K562 (cell line): Measurements from ENCODE around the gene TMEM39A. TPM values are rescaled to one million over a fixed set of nuclear protein-coding genes. Genes with fewer than 3 reads are reported as not detected.

ENCODE experiments used
- ATAC-seq: fragments of 200-7000 bp; cut with Tn5 transposase; 3 replicates; pipeline ENCODE4 v1.9.1; 2020; ENCODE audit warnings: moderate library complexity
- BruUV-seq: library from RNA; stranded (reverse); fragments of 400-500 nt; replicated peaks from 2 replicates; lab custom pipeline; 2021; lab: Mats Ljungman, UMichigan
- CTCF ChIA-PET: fragments of 300-600 bp; formaldehyde crosslinking; extraction: SDS; loops from one replicate; lab custom pipeline; 2021; ENCODE audit warnings: low intra/inter-chr PET ratio; lab: Yijun Ruan, JAX
- POLR2A ChIA-PET: fragments of 300-600, 350-650 bp; sonication (Branson Sonifier 250); formaldehyde crosslinking; extraction: SDS; loops from one replicate; lab custom pipeline; 2021; ENCODE audit warnings: antibody characterized with exemption, inconsistent platforms; lab: Yijun Ruan, JAX
- DNase-seq, 4 experiments: peaks; one replicate each; pipeline versions ENCODE4 v3.0.0 to v3.0.0-alpha.2; 2011 to 2018; ENCODE audit warnings: low spot score in 3 of 4, mixed read lengths in 3 of 4; ENCODE audit errors: extremely low read depth in 1 of 4
- FAIRE-seq: peaks from 2 replicates; lab custom pipeline; 2011; peaks lifted over from hg19 to GRCh38; lab: Jason Lieb, UNC
- H2AFZ ChIP-seq: 2 replicates; pipeline ENCODE4 v1.6.0; 2011; ENCODE audit warnings: low read depth, low read length, control low read depth, inconsistent platforms
- H3K27ac ChIP-seq: fragments of 200-600 bp; 3 replicates; pipeline ENCODE4 v1.8.0; 2011; ENCODE audit warnings: low read depth, mild to moderate bottlenecking, control low read depth, inconsistent platforms, low read length, moderate library complexity, mixed read lengths; ENCODE audit errors: extremely low read depth
- H3K27me3 ChIP-seq, 2 experiments: fragments of 300-600 bp in 1 of 2; 2 replicates in 1 of 2; 3 replicates in 1 of 2; pipeline versions ENCODE4 v1.6.0 to v1.8.0; 2011; ENCODE audit warnings: inconsistent platforms in 2 of 2, low read length in 2 of 2, mild to moderate bottlenecking in 1 of 2, mixed read lengths in 1 of 2, moderate library complexity in 1 of 2; ENCODE audit not compliant: control insufficient read depth in 2 of 2, insufficient read depth in 2 of 2
- H3K36me3 ChIP-seq: fragments of 300-600 bp; 3 replicates; pipeline ENCODE4 v1.8.0; 2011; ENCODE audit warnings: mild to moderate bottlenecking, low read length, inconsistent platforms; ENCODE audit not compliant: control insufficient read depth, insufficient read depth
- H3K4me1 ChIP-seq, 2 experiments: fragments of 200-600 bp in 1 of 2; replicated peaks in 1 of 2; 2 replicates in 1 of 2; 3 replicates in 1 of 2; pipeline versions ENCODE4 v1.5.1 to v1.8.0; 2011; ENCODE audit warnings: inconsistent platforms in 2 of 2, low read length in 2 of 2, mild to moderate bottlenecking in 1 of 2, mixed read lengths in 1 of 2, moderate library complexity in 1 of 2; ENCODE audit not compliant: control insufficient read depth in 2 of 2, insufficient read depth in 2 of 2
- H3K4me2 ChIP-seq: 2 replicates; pipeline ENCODE4 v1.6.1; 2011; ENCODE audit warnings: low read length, control low read depth, inconsistent platforms, mixed read lengths; ENCODE audit not compliant: insufficient read depth
- H3K4me3 ChIP-seq: fragments of 200-600 bp; sonication (generic), shearing (Covaris generic); 2 replicates; pipeline ENCODE4 v1.5.1; 2016; ENCODE audit warnings: control low read depth, inconsistent platforms
- H3K79me2 ChIP-seq: fragments of 200-600 bp; 3 replicates; pipeline ENCODE4 v1.8.0; 2011; ENCODE audit warnings: low read length, inconsistent platforms; ENCODE audit not compliant: control insufficient read depth, insufficient read depth
- H3K9ac ChIP-seq, 2 experiments: 2 replicates each; pipeline versions ENCODE4 v1.6.0 to v1.6.1; 2011; ENCODE audit warnings: low read depth in 2 of 2, low read length in 2 of 2, control low read depth in 1 of 2, inconsistent platforms in 1 of 2, mild to moderate bottlenecking in 1 of 2, mixed read lengths in 1 of 2; ENCODE audit not compliant: insufficient read depth in 1 of 2
- H3K9me1 ChIP-seq: one replicate; pipeline ENCODE4 v1.6.0; 2011; ENCODE audit warnings: inconsistent platforms, mild to moderate bottlenecking, low read length, moderate library complexity; ENCODE audit not compliant: control insufficient read depth, insufficient read depth
- H3K9me3 ChIP-seq: replicated peaks from 2 replicates; pipeline ENCODE4 v1.5.1; 2011; ENCODE audit warnings: low read depth, low read length, inconsistent platforms; ENCODE audit not compliant: control insufficient read depth, insufficient read depth
- H4K20me1 ChIP-seq: replicated peaks from 2 replicates; pipeline ENCODE4 v1.6.1; 2011; ENCODE audit warnings: low read length, inconsistent platforms, mixed read lengths; ENCODE audit not compliant: control insufficient read depth, insufficient read depth
- CBX3 ChIP-seq, 2 experiments: IDR thresholded peaks; 1 replicate in 1 of 2; 2 replicates in 1 of 2; pipeline ENCODE4 v1.6.1; 2012; ENCODE audit warnings: inconsistent platforms in 2 of 2, low read length in 2 of 2, borderline replicate concordance in 1 of 2, control low read depth in 1 of 2
- CREB5 ChIP-seq: fragments of 250-450 bp; sonication (Bioruptor Pico); IDR thresholded peaks from 2 replicates; pipeline ENCODE4 v1.5.0; 2020; ENCODE audit warnings: mild to moderate bottlenecking
- HDAC3 ChIP-seq: fragments of 450-650 bp; IDR thresholded peaks from 2 replicates; pipeline ENCODE4 v1.6.1; 2018; ENCODE audit warnings: borderline replicate concordance, mild to moderate bottlenecking, moderate library complexity; ENCODE audit not compliant: partially characterized antibody
- MTA2 ChIP-seq: fragments of 450-650 bp; IDR thresholded peaks from 2 replicates; pipeline ENCODE4 v1.6.1; 2016; ENCODE audit warnings: low read depth
- RBBP5 ChIP-seq: fragments of 200-600 bp; sonication (generic); IDR thresholded peaks from 2 replicates; pipeline ENCODE4 v1.6.1; 2012; ENCODE audit warnings: borderline replicate concordance, mild to moderate bottlenecking, low read length, control low read depth, inconsistent platforms; ENCODE audit not compliant: insufficient read depth, poor library complexity, severe bottlenecking
- THRB ChIP-seq: fragments of 450-650 bp; formaldehyde crosslinking; conservative IDR thresholded peaks from 2 replicates; pipeline ENCODE4 v1.4.0; 2022; ENCODE audit warnings: mild to moderate bottlenecking, missing genetic modification characterization
- ZNF518B ChIP-seq: fragments of 250-450 bp; sonication (Bioruptor Pico); IDR thresholded peaks from 2 replicates; pipeline ENCODE4 v1.5.0; 2021; ENCODE audit warnings: mild to moderate bottlenecking, moderate library complexity
- ZNF79 ChIP-seq: fragments of 250-450 bp; sonication (Bioruptor Pico); IDR thresholded peaks from 2 replicates; pipeline ENCODE4 v1.4.0; 2020; ENCODE audit warnings: low read depth, mild to moderate bottlenecking, moderate library complexity
- WGBS: fragments of 100-300 bp; shearing (Covaris generic); methylation state at CpG from one replicate; pipeline ENCODE4 v1.1.6; 2016; ENCODE audit warnings: low coverage, mixed read lengths; ENCODE audit not compliant: insufficient coverage; ENCODE audit errors: missing lambda C conversion rate; 5-methylcytosine and 5-hydroxymethylcytosine counted together
- in situ Hi-C: fragments of 300-500 bp; cut with MboI; formaldehyde crosslinking; loops from 4 replicates; pipeline ENCODE4 v1.15.0; 2018; ENCODE audit warnings: inconsistent platforms, mixed read lengths
- intact Hi-C: fragments of 100-400 bp; cut with micrococcal nuclease; formaldehyde crosslinking; loops from 2 replicates; pipeline ENCODE4 v1.14.2; 2022
- polyA plus RNA-seq, 8 experiments: library from polyadenylated mRNA; depleted of rRNA in 4 of 8; stranded (reverse) in 5 of 8; unstranded in 3 of 8; fragments of >200 nt; fragmentation: Nextera tagmentation in 2 of 8; fragmentation: Illumina TruSeq in 1 of 8; extraction: Ambion mirVana in 2 of 8; extraction: Trizol in 1 of 8; gene quantifications; 2 replicates each; pipeline versions ENCODE4 v1.2.1 to v1.2.3, GENCODE V29; 2011 to 2014; ENCODE audit warnings: inconsistent platforms in 1 of 8, missing spikeins in 1 of 8
- total RNA-seq, 7 experiments: library from RNA; depleted of rRNA in 6 of 7; stranded (reverse); fragments of >200 nt in 6 of 7; fragmentation: Illumina TruSeq in 2 of 7; extraction: Trizol in 2 of 7; gene quantifications; 2 replicates each; pipeline versions ENCODE4 v1.2.1 to v1.2.3, GENCODE V29; 2011 to 2021; ENCODE audit warnings: low replicate concordance in 1 of 7

Gene TMEM39A
- total and polyA plus RNA-seq, 9 of the 15 experiments (the other 6 are each of a cell fraction or from before 2014, with no cell fraction given) = 12.0 to 41.5 (median 15.4) TPM

- BruUV-seq = no TSS peak
Observed at GRCh38 chr3:119427669-119428068, 35.7 kb downstream of the TMEM39A start.

More at GRCh38 chr3:119427669-119428068, 35.7 kb downstream of the TMEM39A start:
- intact Hi-C loops = no loop called here
- no peaks in the 10 kb centered on the region for H3K27me3 ChIP-seq
- no peaks in the 10 kb centered on the region for H4K20me1 ChIP-seq
- no peak overlapping the region for H3K4me3 ChIP-seq
- no peak overlapping the region for H3K27ac ChIP-seq
- ATAC-seq (no peak), FAIRE-seq (no peak), DNase-seq (no peak)
- ChIA-PET CTCF (no interaction called here), POLR2A (interaction anchor here (1.4 to 2.0 kb wide), 2 partner anchors 9 to 36 kb away, joined by 4 to 9 read pairs; partner anchors contain the start of gene TMEM39A)
- H2AFZ ChIP-seq = no peak overlapping the region
- H3K4me2 ChIP-seq = no peak overlapping the region
- no peaks in the 10 kb centered on the region for H3K4me1 ChIP-seq
- H3K79me2 ChIP-seq = no peaks in the 10 kb centered on the region
- no peak for TF ChIP-seq ZNF518B (CRISPR knock-in tag)
- no peak for TF ChIP-seq HDAC3
- no peak for TF ChIP-seq RBBP5
- no peak for TF ChIP-seq ZNF79
- no peak for TF ChIP-seq MTA2
- TF ChIP-seq CREB5 (CRISPR knock-in tag) = no peak
- TF ChIP-seq CBX3 (IDR thresholded peaks at IDR 0.05; ENCODE audit: borderline replicate concordance in 1 of 2, low read length in 2 of 2) = peak in 1 of 2 experiments; percentile 74; a peak in 1 of 3 replicates
- TF ChIP-seq THRB (CRISPR knock-in tag) = no peak
- H3K9me3 ChIP-seq = peaks cover 4% of the 10 kb centered on the region; the same call in 1 of the 2 replicates
- in situ Hi-C loops = no loop called here
- 100% methylated on average over 1 of the region's 1 CpG for WGBS
- H3K9ac ChIP-seq = no peak overlapping the region
- peaks cover 36% of the 10 kb centered on the region for H3K36me3 ChIP-seq
- H3K9me1 ChIP-seq = no peaks in the 10 kb centered on the region
